PC-3 (cell line): ENCODE data around the gene CADM3. TPM values are rescaled to one million over a fixed set of nuclear protein-coding genes. Genes with fewer than 3 reads are reported as not detected.

Source experiments
- ATAC-seq: fragments of 200-7000 bp; cut with Tn5 transposase; 2 replicates; pipeline ENCODE4 v1.9.1; 2020; ENCODE audit warnings: mild to moderate bottlenecking, moderate library complexity
- BruUV-seq: library from RNA; stranded (reverse); fragments of 400-500 nt; replicated peaks from 2 replicates; lab custom pipeline; 2021; lab: Mats Ljungman, UMichigan
- CTCF ChIA-PET: fragments of 300-600 bp; sonication (Branson Sonifier 250); formaldehyde crosslinking; loops from one replicate; lab custom pipeline; 2022; ENCODE audit warnings: antibody characterized with exemption; lab: Charles Lee
- POLR2A ChIA-PET: fragments of 300-600 bp; sonication (Branson Sonifier 250); formaldehyde crosslinking; loops from one replicate; lab custom pipeline; 2022; ENCODE audit warnings: antibody characterized with exemption; ENCODE audit not compliant: unreplicated experiment; lab: Charles Lee
- DNase-seq: peaks from one replicate; pipeline ENCODE4 v3.0.0-alpha.2; 2015
- H2AFZ ChIP-seq: fragments of 300-600 bp; sonication (generic); 2 replicates; pipeline ENCODE4 v1.6.0; 2016; ENCODE audit warnings: antibody characterized with exemption, low read length
- H3F3A ChIP-seq: fragments of 300-600 bp; sonication (generic); one replicate; pipeline ENCODE4 v1.6.0; 2017; ENCODE audit warnings: antibody characterized with exemption, low read length, control low read depth, mild to moderate bottlenecking; ENCODE audit not compliant: unreplicated experiment
- H3K27ac ChIP-seq: fragments of 300-600 bp; sonication (generic); 2 replicates; pipeline ENCODE4 v1.5.1; 2016; ENCODE audit warnings: mild to moderate bottlenecking, low read length
- H3K27me3 ChIP-seq: fragments of 300-600 bp; sonication (generic); 2 replicates; pipeline ENCODE4 v1.6.1; 2016; ENCODE audit warnings: low read length, mixed read lengths
- H3K36me3 ChIP-seq: fragments of 300-600 bp; sonication (generic); 2 replicates; pipeline ENCODE4 v1.6.1; 2016; ENCODE audit warnings: low read depth, mixed run types, low read length, mixed read lengths
- H3K4me1 ChIP-seq: fragments of 300-600 bp; sonication (generic); 2 replicates; pipeline ENCODE4 v1.5.1; 2016; ENCODE audit warnings: low read length; ENCODE audit not compliant: insufficient read depth
- H3K4me2 ChIP-seq: fragments of 300-600 bp; sonication (generic); 2 replicates; pipeline ENCODE4 v1.6.0; 2016; ENCODE audit warnings: low read length
- H3K4me3 ChIP-seq: fragments of 300-600 bp; sonication (generic); 2 replicates; pipeline ENCODE4 v1.5.1; 2016; ENCODE audit warnings: mild to moderate bottlenecking, low read length, mixed read lengths
- H3K79me2 ChIP-seq: fragments of 300-600 bp; sonication (generic); 2 replicates; pipeline ENCODE4 v1.6.1; 2017; ENCODE audit warnings: low read length, mixed read lengths
- H3K9ac ChIP-seq: fragments of 300-600 bp; sonication (generic); 2 replicates; pipeline ENCODE4 v1.6.0; 2016; ENCODE audit warnings: mild to moderate bottlenecking, low read length
- H3K9me2 ChIP-seq: fragments of 300-600 bp; sonication (generic); replicated peaks from 2 replicates; pipeline ENCODE4 v1.6.1; 2016; ENCODE audit warnings: mixed run types, low read length, mixed read lengths
- H3K9me3 ChIP-seq: fragments of 300-600 bp; sonication (generic); 2 replicates; pipeline ENCODE4 v1.6.1; 2016; ENCODE audit warnings: low read length, mixed read lengths
- H4K20me1 ChIP-seq: fragments of 300-600 bp; sonication (generic); 2 replicates; pipeline ENCODE4 v1.6.1; 2016; ENCODE audit warnings: low read length, mixed read lengths
- EZH2 ChIP-seq: fragments of 300-600 bp; sonication (generic); IDR thresholded peaks from one replicate; pipeline ENCODE4 v1.6.1; 2017; ENCODE audit warnings: antibody characterized with exemption, mild to moderate bottlenecking, low read length; ENCODE audit not compliant: unreplicated experiment
- EZH2phosphoT487 ChIP-seq: fragments of 300-600 bp; sonication (generic); IDR thresholded peaks from 2 replicates; pipeline ENCODE4 v1.6.1; 2018; ENCODE audit warnings: mild to moderate bottlenecking, antibody characterized with exemption, low read length, borderline replicate concordance
- intact Hi-C: fragments of 100-400 bp; cut with micrococcal nuclease; formaldehyde crosslinking; loops from 2 replicates; pipeline ENCODE4 v1.9.0; 2023
- total RNA-seq: library from RNA; depleted of rRNA; stranded (reverse); fragments of >200 nt; gene quantifications from 2 replicates; pipeline ENCODE4 v1.2.3, GENCODE V29; 2014
- TF ChIP-seq, protein P1 (sequence below): fragments of 300-600 bp; sonication (generic); conservative IDR thresholded peaks from 2 replicates; pipeline ENCODE4 v1.5.1; 2017; ENCODE audit warnings: antibody characterized with exemption, low read depth, mild to moderate bottlenecking, low read length

Gene CADM3
- total RNA-seq, 1 experiment from 2014 or later: not detected

- Histone ChIP-seq H3K9me3 (no peaks in the 10 kb centered on the region), H4K20me1 (no peaks in the 10 kb centered on the region), H3K27me3 (peaks cover 51% of the 10 kb centered on the region), H3K4me2 (no peak overlapping the region), H3K9ac (no peak overlapping the region), H3K79me2 (no peaks in the 10 kb centered on the region), H2AFZ (no peak overlapping the region), H3K4me3 (no peak overlapping the region), H3K36me3 (no peaks in the 10 kb centered on the region), H3K4me1 (no peaks in the 10 kb centered on the region), H3K9me2 (no peaks in the 10 kb centered on the region), H3K27ac (no peak overlapping the region), H3F3A (no peaks in the 10 kb centered on the region)
- no peak for DNase-seq
- TF ChIP-seq EZH2phosphoT487 (no peak), EZH2 (no peak)
- TF ChIP-seq, protein P1, sequence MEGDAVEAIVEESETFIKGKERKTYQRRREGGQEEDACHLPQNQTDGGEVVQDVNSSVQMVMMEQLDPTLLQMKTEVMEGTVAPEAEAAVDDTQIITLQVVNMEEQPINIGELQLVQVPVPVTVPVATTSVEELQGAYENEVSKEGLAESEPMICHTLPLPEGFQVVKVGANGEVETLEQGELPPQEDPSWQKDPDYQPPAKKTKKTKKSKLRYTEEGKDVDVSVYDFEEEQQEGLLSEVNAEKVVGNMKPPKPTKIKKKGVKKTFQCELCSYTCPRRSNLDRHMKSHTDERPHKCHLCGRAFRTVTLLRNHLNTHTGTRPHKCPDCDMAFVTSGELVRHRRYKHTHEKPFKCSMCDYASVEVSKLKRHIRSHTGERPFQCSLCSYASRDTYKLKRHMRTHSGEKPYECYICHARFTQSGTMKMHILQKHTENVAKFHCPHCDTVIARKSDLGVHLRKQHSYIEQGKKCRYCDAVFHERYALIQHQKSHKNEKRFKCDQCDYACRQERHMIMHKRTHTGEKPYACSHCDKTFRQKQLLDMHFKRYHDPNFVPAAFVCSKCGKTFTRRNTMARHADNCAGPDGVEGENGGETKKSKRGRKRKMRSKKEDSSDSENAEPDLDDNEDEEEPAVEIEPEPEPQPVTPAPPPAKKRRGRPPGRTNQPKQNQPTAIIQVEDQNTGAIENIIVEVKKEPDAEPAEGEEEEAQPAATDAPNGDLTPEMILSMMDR: no peak
- no peak for ATAC-seq
- intact Hi-C loops: no loop called here
- POLR2A ChIA-PET: no interaction called here
- CTCF ChIA-PET: no interaction called here
- no TSS peak for BruUV-seq
Observed at GRCh38 chr1:159180516-159180915, 9.1 kb downstream of the CADM3 start.

DNA sequence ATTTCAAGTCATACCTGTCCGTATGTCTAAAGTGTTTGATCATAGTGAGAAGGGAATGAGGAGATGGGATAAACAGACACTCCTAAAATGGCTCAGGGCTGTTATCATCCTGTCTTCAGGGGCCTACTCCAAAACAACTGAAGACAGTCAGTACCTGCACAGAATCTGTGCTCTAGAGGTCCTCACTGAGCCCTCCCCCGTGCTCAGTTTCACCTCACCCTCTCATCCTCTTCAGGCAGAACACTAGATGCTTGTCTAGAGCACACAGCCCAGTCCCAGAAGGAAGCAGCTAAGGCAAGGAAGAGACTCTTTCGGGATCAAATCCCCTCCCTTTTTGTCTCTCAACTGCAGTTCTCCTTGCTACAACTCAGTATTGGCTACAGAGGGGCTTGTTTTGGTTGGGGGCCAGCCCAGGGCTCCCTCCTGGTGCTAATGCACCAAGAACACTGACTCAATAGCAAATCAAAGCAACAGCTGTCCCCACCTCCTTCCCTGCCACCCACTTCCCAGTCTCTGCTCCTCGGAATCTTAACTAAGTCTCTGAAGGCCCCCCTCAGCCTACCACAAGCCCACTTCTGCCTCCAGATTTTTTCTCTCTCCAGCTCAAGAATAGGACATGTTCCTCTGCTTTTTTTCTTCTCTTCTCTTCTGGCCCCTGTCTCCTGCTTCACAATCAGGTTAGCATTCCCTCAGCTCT, 10.1 kb downstream of the CADM3 start:
- TF ChIP-seq, protein P1: no peak
- TF ChIP-seq EZH2: no peak
- TF ChIP-seq EZH2phosphoT487: no peak
- DNase-seq (no peak), ATAC-seq (no peak)
- Histone ChIP-seq H3K9me3 (no peaks in the 10 kb centered on the region), H3F3A (no peaks in the 10 kb centered on the region), H3K4me1 (no peaks in the 10 kb centered on the region), H3K4me3 (no peak overlapping the region), H4K20me1 (no peaks in the 10 kb centered on the region), H3K27me3 (peaks cover 61% of the 10 kb centered on the region), H3K4me2 (no peak overlapping the region), H3K27ac (no peak overlapping the region), H3K36me3 (no peaks in the 10 kb centered on the region), H3K9me2 (no peaks in the 10 kb centered on the region), H3K9ac (no peak overlapping the region), H2AFZ (no peak overlapping the region), H3K79me2 (no peaks in the 10 kb centered on the region)
- ChIA-PET POLR2A (no interaction called here), CTCF (interaction anchor here (0.6 kb wide), 1 partner anchor 15 kb away, joined by 4 read pairs; no protein-coding TSS in a partner anchor)
- BruUV-seq: no TSS peak
- intact Hi-C loops: no loop called here

DNA sequence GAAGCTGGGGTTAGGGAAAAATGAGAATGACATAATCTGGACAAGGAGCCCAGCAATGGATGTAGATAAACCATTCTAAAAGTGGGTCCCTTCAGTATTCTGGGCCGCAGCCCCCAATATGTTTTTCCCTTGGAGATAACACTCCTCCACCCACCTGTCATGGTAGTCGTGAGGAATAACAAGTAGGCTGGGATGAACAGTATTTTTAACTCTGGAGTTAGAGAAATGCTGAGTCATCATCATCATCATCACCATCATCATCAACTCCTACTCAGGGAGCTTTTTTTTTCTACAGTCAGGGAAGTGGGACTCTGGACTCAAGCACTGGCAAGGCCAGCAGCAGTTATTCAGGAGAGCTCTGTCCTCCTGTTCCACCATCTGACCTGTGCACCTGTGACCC, 12.8 kb downstream of the CADM3 start:
- Histone ChIP-seq H3K4me1 (no peaks in the 10 kb centered on the region), H3K27me3 (peaks cover 81% of the 10 kb centered on the region), H3K79me2 (no peaks in the 10 kb centered on the region), H3K9ac (no peak overlapping the region), H4K20me1 (no peaks in the 10 kb centered on the region), H3K9me2 (no peaks in the 10 kb centered on the region), H3K9me3 (no peaks in the 10 kb centered on the region), H3K27ac (no peak overlapping the region), H3K4me3 (no peak overlapping the region), H3F3A (no peaks in the 10 kb centered on the region), H2AFZ (no peak overlapping the region), H3K4me2 (no peak overlapping the region), H3K36me3 (no peaks in the 10 kb centered on the region)
- intact Hi-C loops: no loop called here
- no peak for TF ChIP-seq EZH2
- CTCF ChIA-PET: no interaction called here
- POLR2A ChIA-PET: no interaction called here
- BruUV-seq: no TSS peak
- no peak for ATAC-seq
- no peak for DNase-seq
